NK-92 (cell line): ENCODE measurements around the gene ARVCF.

Experiments
- DNase-seq: peaks from one replicate; lab custom pipeline; 2025; ENCODE audit not compliant: unreplicated experiment; lab: John Stamatoyannopoulos, UW

The ARVCF gene

DNA sequence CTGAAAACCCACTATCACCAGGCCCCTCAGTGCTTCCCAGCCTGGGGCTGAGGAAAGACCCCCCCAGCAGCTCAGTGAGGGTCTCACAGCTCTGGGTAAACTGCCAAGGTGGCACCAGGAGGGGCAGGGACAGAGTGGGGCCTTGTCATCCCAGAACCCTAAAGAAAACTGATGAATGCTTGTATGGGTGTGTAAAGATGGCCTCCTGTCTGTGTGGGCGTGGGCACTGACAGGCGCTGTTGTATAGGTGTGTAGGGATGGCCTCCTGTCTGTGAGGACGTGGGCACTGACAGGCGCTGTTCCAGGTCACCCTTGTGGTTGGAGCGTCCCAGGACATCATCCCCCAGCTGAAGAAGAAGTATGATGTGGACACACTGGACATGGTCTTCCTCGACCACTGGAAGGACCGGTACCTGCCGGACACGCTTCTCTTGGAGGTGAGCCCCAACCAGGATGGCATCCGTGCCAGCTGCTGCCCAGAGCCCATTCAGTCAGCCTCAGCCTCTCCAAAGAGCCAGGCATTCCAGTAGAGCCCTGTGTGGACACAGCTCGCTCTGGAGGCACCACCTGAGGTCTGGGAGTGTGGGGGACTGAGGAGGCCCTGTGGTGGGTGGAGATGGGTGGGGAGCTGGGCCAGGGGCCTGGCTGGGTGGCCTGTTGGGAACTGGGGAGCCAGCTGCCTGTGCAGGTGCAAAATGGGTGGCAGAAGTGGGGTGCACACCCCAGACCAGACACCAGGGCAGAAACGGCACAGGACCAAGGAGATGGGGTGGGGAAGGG, 52.6 kb downstream of the ARVCF start:
- DNase-seq, result no peak

GRCh38 chr22:19962909-19963806, 53.5 kb downstream of the ARVCF start:
- no peak for DNase-seq

- DNase-seq, result no peak
Measured at GRCh38 chr22:19962246-19962908, 54.2 kb downstream of the ARVCF start.

- DNase-seq, result no peak
Measured at GRCh38 chr22:19961868-19962245, 54.8 kb downstream of the ARVCF start.

DNA sequence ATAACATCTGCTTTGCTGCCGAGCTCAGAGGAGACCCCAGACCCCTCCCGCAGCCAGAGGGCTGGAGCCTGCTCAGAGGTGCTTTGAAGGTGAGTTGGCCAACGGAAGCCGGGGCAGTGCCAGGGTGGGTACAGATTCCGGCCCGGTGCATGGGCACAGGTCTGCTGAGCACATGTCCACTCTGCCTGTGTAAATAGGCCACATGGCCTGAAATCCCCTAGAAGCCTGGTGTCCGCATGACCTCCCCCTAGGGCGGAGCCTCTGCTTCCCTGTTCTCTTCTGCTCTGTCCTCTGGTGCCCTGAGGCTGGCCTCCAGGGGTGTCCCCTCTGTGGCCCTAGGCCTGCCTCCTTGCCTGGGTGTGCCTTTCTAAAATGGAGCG, 55.4 kb downstream of the ARVCF start:
- no peak for DNase-seq

GRCh38 chr22:19960491-19961200, 56.0 kb downstream of the ARVCF start:
- DNase-seq, result no peak

GRCh38 chr22:19959587-19960490, 56.8 kb downstream of the ARVCF start:
- no peak for DNase-seq

- no peak for DNase-seq
Measured at GRCh38 chr22:19959043-19959586, 57.5 kb downstream of the ARVCF start.

- DNase-seq, result no peak
Measured at GRCh38 chr22:19958083-19959042, 58.3 kb downstream of the ARVCF start.

GRCh38 chr22:19957445-19957844, 59.2 kb downstream of the ARVCF start:
- DNase-seq, result no peak

DNA sequence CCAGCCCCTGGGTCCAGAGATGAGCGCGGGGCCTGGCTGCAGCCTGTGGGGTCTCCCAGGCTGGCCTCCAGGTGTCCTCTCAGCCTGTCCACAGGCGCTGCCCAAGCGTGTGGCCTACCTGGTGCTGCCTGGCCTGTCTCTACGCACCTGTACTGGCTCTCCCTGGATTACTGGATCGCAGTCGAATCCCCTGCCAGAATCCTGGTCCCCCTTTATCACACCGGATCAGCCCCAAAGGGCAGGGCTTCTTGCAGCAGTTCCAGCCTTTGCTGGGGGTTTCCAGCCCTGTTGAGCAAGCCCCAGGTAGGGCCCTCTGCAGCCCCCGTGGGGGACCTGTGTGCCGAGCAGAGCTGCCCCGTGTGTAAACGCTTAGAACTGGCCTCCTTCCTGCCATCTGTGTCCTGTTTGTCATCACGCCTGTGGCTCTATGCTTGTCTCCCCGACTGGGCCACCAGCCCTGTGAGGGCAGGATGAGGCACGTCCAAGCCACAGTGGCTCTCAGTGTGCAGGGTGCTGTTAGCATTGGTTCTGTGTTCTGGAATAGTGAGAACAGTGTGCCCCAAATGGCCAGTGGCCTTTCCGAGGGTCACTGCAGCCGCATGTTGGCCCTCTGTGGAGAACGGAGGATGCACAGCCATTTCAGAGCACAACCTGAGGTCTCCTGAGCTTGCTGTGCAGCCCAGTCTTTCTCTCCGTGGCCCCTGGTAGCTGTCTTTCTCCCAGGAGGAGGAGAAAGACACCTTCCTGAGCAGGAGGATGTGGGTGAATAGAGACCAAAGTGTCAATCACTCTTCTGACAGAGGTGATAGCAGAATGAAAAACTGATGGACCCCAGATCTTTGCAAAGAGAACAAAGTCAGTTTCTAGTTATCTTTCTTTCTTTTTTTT, 61.1 kb downstream of the ARVCF start:
- no peak for DNase-seq

GRCh38 chr22:19951346-19951745, 65.3 kb downstream of the ARVCF start:
- no peak for DNase-seq

GRCh38 chr22:19948057-19948760, 68.4 kb downstream of the ARVCF start:
- no peak for DNase-seq

GRCh38 chr22:19943082-19944026, 73.3 kb downstream of the ARVCF start:
- DNase-seq, result no peak

DNA sequence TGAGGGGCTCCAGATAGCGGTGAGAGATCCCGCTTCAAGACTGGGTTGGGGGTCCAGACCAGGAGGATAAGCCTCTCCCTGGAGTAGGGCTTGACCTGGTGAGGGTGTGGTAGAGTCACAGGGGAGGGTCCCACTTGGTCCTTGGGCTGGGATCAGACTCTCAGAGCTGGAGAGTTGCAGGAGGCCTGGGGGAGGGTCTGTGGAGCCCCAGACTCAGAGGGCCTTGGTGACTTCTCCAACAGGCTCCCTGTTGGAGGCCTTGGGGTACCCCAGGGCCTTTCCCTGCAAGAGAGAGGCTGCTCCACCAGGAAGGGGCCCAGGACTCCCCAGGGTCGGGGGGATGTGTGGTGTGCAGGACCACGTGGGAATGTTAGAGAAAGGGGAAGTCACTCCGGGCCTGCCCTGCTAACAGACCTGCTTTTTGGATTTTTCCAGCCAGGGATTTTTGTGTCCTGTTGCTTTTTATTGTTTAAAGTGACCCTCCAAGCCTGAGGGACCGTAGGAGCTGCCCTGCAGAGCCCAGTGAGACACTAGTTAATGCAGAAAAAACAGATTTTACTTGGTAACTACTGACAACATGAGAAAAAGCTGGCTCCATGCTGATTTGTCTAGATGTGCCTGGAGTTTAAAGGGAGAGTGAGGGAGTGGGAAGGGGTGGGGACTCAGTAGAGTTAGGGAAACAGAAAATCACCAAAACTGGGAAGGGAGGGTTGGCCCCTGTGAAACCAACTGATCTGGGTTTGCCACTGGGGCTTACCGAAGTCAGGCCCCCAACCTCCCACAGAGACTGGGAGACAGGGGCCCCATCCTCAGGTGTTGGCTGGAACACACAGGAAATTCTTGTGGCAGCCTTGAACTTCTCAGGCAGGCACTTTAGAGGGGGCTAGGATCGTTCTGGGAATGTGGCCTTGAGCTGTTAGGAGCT, 74.2 kb downstream of the ARVCF start:
- DNase-seq, result no peak
